GM12892 (cell line): Measurements from ENCODE around the gene PRICKLE1.

Experiments
- DNase-seq: peaks from one replicate; pipeline ENCODE4 v3.0.0; 2011; ENCODE audit not compliant: insufficient read length
- FAIRE-seq: peaks from 2 replicates; lab custom pipeline; 2011; peaks lifted over from hg19 to GRCh38; lab: Jason Lieb, UNC
- POLR2A ChIP-seq: IDR thresholded peaks from 2 replicates; pipeline ENCODE4 v1.6.1; 2011; ENCODE audit warnings: low read depth, low read length, control low read depth
- POLR2AphosphoS5 ChIP-seq: IDR thresholded peaks from 2 replicates; pipeline ENCODE4 v1.6.1; 2011; ENCODE audit warnings: low read depth, low read length, control low read depth
- TAF1 ChIP-seq: IDR thresholded peaks from 2 replicates; pipeline ENCODE4 v1.6.1; 2011; ENCODE audit warnings: low read depth, mild to moderate bottlenecking, control low read depth, low read length, borderline replicate concordance

The PRICKLE1 gene

DNA sequence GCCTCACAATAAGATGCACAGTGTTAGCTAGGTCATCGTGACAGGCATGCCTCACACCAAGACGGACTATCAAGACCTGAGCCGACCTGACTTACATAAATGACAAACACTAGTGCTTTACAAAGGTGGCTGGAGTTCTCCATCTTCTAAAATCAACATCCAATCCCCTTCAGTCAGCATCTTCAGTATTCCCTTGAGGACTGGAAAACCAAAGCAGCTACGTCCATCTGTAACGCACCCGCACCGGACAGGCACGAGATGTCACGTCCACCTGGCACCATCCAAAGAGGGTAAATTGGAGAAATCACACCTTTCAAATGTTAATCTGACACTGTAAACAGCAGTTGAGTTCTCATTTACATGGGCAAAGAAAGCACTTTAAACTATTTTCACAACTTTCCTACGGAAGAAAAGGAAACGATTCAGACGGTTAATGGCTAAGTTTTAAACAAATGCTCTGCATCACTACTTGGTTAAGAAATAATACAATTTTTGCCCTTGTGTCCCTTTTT is 130.2 kb downstream of the PRICKLE1 start:
- DNase-seq: no peak
- FAIRE-seq: no peak
- TF ChIP-seq POLR2AphosphoS5 (no peak), POLR2A (no peak), TAF1 (no peak)

DNA sequence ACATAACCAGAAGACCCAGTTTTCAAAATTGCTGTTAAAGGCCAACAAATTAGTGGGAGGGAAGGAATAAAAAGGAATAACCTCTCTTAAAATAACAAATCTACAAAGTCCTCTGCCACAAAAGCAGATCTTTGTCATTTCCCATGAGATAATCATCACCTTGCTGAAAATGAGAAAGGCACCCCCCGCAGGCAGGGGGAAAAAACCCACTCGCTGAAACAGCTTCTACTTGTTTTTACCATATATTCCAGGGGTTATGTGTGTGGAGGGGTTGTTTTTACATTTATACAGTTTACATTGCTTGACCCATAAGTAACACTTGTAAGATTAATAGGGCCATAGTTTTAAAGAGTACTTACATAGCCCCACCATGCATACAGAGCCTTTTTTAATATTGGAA is 131.0 kb downstream of the PRICKLE1 start:
- FAIRE-seq (no peak), DNase-seq (no peak)
- TF ChIP-seq POLR2AphosphoS5: no peak
- TF ChIP-seq TAF1: no peak
- TF ChIP-seq POLR2A: no peak

DNA sequence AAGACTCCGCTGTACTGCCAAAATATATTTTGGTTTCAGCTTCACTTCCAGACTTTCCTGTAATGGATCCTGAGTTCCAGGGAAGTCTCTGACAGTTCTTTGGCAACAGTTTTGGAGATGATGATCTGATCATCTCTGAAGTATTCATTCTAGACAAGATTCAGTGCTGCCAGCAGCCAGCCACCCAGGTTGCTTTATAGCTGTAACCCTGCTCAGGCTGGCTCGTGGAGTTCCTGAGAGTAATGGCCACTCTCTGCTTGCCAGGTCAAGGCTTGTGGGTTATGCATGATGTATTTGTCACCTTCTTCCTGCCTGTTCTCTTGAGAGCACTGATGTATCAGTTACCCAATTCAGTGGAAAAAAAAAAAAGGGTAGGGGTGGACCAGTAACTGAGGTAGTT is 139.3 kb downstream of the PRICKLE1 start:
- DNase-seq: no peak
- TF ChIP-seq TAF1 (no peak), POLR2A (no peak), POLR2AphosphoS5 (no peak)
- no peak for FAIRE-seq

DNA sequence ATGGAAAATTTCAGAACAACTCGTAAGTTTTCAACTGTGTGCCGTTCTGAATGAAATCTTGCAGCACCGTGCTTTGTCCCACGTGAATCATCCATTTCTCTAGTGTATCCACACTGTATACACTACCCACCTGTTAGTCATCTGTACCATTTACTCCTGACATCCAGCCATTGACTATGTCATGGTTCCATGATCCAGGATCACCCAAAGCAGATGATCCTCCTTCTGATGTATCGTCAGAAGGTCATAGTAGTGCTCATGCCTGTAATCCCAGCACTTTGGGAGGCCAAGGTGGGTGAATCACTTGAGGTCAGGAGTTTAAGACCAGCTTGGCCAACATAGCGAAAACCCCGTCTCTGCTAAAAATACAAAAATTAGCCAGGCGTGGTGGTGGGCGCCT is 140.7 kb downstream of the PRICKLE1 start:
- FAIRE-seq (no peak), DNase-seq (no peak)
- TF ChIP-seq POLR2AphosphoS5 (no peak), TAF1 (no peak), POLR2A (no peak)

DNA sequence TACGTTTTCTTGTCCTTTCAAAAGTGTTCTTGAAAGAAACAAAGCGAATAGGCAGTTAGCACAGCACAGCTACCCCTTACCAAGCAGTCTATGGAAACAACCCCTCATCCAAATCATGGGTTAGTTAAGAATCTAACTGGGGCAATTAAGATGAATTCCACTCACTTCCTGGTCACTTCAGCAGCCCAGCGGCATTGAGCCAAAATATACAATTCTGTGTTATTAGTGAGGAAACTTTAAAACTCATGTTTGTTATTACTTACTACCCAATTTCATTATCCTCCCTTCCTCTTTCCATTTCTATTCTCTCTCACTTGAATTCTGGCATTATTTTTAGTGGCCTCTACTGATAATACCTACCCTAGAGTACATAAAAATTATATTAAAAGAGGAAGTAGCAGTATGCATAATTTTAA is 142.2 kb downstream of the PRICKLE1 start:
- no peak for FAIRE-seq
- no peak for DNase-seq
- no peak for TF ChIP-seq TAF1
- no peak for TF ChIP-seq POLR2A
- no peak for TF ChIP-seq POLR2AphosphoS5

DNA sequence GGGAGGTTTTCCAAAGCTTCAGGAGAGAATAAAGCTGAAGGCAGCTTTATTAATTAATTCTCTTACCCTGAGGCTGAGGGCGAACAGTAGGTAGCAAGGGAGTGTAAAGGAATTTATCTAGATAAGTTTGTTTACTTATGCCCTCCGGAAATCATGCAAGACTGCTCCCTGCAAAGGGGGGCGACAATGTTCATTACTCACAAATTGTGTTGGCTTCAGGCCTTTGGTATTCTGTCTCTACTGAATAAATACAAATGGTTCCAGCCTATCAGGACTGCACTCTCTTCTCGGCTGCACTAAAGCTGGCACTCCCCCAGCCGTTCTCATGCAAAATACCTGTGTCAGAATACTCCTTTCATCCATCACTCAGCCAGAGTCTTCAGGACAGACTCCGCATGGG is 142.8 kb downstream of the PRICKLE1 start:
- FAIRE-seq (no peak), DNase-seq (no peak)

DNA sequence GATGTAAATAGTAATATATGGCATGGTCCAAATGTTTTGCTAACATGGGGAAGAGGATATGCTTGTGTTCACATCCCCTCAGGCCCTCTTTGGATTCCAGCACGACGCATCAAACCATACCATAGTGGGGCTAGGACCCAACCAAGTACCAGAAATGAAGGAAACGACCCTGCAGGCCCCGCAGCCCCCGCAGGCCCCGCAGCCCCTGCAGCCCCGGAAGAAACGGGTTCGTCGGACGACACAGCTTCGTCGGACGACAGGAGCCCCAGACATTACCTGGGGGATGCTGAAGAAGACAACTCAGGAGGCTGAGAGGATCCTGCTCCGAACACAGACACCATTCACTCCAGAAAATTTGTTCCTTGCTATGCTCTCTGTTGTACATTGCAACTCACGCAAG is 143.7 kb downstream of the PRICKLE1 start:
- TF ChIP-seq POLR2AphosphoS5 (no peak), TAF1 (no peak), POLR2A (no peak)
- DNase-seq: no peak
- no peak for FAIRE-seq

More for the DNA sequence above, 142.8 kb downstream of the PRICKLE1 start:
- TF ChIP-seq TAF1: no peak
- TF ChIP-seq POLR2AphosphoS5: no peak
- TF ChIP-seq POLR2A: no peak

DNA sequence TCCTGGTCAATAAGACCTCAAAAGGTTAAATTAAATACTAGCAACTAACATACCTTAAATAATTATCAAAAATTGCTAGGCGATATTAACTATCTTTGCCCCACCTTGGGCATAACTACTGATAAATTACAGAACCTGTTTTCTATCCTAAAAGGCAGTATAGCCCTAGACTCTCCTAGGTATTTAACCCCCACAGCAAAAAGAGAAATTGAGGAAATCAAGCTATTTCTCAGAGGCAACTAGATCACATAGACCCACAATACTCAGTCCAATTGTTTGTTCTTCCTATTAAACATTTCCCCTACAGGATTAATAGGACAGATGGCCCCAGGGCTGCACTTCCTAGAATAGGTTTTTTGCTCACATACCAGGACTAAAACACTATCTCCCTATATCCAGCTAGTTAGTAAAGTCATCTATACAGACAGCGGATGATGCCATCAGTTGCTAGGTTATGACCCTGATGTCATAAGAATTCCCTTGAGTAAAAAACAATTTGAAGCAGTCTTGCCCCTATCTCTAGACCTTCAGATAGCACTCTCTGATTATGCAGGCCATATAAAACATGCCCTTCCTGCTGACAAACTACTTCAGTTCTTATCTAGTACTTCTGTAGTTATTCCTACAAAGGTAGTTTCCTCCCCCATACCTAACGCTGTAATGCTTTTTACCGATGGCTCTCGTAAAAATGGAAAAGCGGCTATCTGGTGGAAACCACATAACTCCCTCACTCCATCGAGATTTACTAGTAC is 145.2 kb downstream of the PRICKLE1 start:
- DNase-seq: no peak
- TF ChIP-seq POLR2AphosphoS5 (no peak), POLR2A (no peak), TAF1 (no peak)
- FAIRE-seq: peak; percentile 36

DNA sequence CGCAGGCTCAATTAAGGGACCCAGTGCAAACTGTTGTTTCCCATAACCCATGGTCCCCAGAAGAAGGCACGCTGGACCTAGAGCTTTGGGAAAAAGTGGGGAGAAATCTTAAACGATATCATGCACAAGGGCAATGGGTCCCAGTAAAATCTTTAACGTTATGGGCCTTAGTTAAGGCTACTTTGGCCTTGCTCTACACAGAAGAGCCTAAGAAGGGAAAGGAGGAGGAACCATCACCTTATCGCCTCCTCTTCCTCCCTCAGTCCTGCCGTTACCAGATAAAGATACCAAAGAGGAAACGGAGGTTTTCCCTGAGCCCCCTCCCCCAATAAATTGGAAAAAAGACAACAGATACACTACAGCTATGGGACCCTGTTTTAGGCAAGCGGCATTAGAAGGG is 146.7 kb downstream of the PRICKLE1 start:
- DNase-seq (no peak), FAIRE-seq (no peak)
- TF ChIP-seq POLR2AphosphoS5 (no peak), TAF1 (no peak), POLR2A (no peak)

DNA sequence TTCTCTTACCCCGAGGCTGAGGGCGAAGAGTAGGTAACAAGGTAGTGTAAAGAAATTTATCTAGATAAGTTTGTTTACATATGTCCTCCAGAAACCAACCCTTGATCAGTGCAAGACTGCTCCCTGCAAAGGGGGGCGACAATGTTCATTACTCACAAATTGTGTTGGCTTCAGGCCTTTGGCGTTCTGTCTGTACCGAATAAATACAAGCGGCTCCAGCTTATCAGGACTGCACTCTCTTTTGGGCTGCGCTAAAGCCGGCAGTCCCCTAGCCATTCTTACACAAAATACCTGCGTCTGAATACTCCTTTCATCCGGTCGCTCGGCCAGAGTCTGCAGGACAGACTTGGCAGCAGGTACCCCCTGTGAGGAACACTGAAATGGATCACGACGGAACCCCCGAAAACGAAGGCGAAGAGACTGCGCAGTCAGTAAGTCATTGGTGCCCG is 147.2 kb downstream of the PRICKLE1 start:
- FAIRE-seq (no peak), DNase-seq (no peak)
- TF ChIP-seq TAF1: no peak
- TF ChIP-seq POLR2AphosphoS5: no peak
- no peak for TF ChIP-seq POLR2A

DNA sequence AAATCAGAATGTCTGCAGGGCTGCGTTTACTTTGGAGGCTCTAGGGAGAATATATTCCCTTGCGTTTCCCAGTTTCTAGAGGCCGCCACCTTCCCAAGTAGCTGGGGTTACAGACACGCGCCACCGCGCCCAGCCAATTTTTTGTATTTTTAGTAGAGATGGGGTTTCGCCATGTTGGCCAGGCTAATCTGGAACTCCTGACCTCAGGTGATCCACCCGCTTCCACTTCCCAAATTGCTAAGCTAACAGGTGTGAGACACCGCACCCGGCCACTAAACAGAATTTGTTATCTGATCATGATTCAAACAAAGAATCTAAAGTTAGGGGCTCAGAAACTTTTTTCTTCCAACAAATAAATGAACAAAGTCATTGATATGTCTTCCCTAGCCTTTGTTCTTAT is 148.9 kb downstream of the PRICKLE1 start:
- FAIRE-seq (no peak), DNase-seq (no peak)
- no peak for TF ChIP-seq POLR2A
- no peak for TF ChIP-seq POLR2AphosphoS5
- TF ChIP-seq TAF1: no peak
